HTR-8/SVneo (cell line): Measurements from ENCODE around the gene PRDM15.

Experiments
- DNase-seq: peaks from one replicate; pipeline ENCODE4 v3.0.0; 2011; ENCODE audit warnings: low spot score, mixed read lengths; ENCODE audit not compliant: insufficient read length
- FAIRE-seq: peaks from 2 replicates; lab custom pipeline; 2011; peaks lifted over from hg19 to GRCh38; lab: Jason Lieb, UNC

Gene PRDM15

DNA sequence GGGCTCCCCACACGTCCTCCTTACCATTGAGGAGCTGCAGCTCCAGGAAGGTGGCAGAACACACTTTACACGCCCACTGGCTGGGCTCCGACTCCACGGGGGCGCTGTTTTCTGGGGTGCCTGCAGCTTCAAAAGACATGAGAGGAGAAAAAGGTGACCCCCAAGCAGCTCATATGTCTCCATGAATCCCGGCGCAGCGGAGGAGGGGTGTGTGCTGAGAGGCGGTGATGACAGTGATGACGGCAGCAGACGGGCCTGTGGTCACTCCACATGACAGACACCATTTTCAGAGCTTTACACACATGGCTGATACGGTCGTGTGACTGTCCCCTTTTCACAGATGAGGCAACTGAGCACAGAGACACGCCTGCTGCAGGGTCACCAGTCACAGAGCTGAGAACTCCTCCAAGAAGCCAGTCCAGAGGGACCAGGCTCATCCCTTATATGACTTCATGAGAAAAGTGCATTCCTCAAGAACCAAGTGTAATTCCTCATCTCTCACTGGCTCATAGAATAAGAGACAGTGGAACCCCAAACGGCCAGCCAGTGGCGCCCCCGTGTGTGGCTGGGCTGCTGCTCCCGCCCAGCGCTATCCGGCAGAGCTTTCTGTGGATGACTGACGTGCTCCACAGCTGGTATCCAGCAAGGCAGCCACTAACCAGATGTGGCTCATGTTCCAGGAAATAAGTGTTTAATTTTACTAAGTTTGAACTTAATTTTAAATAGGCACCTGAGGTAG is 31.9 kb downstream of the PRDM15 start:
- DNase-seq = no peak
- FAIRE-seq = no peak

DNA sequence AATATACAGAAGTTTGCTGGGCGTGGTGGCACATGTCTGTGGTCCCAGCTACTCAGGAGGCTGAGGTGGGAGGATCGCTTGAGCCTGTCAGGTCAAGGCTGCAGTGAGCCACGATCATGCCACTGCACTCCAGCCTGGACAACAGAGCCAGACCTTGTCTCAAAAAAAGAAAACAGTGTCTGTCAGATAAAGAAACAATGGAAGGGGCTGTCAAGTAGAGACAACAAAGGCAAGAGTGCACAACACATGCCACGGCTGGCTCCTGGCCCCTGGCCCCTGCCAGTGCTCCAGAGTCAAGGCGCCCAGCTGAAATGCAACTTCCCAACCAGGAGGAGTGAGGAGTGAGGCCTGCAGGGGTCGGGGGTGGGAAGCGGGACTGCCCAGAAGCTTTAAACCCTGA is 32.6 kb downstream of the PRDM15 start:
- DNase-seq = no peak
- FAIRE-seq = no peak

DNA sequence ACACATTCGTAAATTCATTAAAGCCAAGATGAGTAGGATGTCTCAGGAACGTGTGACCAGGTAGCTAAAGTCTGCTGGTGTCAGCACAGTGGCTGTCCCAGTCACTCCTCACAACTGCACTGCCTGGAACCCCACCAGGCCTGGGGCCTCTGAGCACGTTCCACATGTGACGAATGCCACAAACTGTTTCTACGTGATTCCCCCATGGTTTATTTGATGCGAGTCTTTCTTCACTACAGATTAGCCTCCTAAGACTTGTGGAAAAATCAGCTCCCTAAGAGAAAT is 33.2 kb downstream of the PRDM15 start:
- FAIRE-seq (no peak), DNase-seq (no peak)

DNA sequence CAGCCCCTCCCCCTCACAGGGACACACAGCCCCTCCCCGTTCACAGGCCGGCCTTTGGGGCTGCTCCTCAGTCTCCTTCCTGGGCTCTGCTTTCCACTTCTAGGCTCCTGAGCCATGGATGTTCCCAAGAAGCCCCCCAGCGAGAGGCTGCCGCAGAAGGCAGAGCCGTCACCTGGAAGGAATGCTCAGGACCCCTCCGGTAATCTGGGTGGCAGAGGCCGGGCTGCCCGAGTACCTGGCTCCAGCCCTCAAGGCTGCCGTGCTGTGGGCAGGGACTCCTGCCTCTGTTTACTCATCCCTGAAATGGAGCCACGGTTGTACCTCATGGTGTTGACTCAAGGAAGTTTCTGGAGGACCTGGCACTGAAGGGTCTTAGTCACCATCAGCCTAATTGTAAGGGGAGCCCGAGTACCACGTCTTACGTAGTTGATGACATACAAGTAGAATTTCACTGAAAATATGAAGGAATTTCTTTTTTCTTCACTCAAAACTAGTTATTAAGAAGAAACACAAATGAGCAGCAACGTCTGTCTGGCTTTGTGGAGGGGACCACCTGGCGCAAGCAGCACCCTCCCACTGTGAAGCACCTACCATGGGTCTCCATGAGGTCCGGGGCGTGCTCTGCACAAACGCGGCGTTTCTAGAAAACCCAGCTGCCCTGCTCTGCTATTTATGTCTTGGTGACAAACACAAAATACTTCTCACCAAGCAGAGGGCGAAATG is 33.7 kb downstream of the PRDM15 start:
- FAIRE-seq (no peak), DNase-seq (no peak)

DNA sequence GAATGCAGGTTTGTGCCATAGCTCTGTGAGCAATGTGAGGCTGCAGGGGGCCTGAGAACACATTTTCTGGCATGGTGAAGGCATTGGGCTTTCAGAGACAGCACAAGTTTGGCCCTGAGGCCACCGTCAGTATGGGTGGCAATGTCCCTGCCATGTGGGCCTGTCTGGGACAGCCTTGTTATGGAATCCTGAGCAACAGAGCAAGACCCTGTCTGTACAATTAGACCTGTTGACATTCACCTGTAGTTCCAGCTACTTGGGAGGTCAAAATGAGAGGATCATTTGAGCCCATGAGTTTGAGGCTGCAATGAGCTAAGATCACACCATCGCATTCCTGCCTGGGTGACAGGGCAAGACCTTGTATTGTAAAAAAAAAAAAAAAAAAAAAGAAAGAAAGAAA is 35.6 kb downstream of the PRDM15 start:
- no peak for DNase-seq
- FAIRE-seq = no peak

DNA sequence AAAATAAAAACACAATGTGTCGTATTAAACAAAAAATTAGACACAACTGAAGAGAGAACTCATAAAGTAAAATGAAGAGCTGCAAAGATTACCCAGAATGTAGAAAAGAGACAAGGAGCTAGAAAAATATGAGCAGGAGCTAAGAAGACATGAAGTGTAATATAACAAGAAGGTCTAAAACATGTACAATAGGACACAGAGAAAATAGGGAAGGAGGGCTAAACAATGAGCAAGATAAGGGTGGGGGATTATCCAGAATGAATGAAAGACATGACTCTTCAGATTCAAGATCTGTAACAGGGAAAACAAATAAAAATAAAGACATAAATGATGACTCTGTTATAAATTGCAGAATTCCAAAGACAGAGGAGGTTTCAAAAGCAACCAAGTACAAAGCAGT is 38.3 kb downstream of the PRDM15 start:
- FAIRE-seq (no peak), DNase-seq (no peak)

DNA sequence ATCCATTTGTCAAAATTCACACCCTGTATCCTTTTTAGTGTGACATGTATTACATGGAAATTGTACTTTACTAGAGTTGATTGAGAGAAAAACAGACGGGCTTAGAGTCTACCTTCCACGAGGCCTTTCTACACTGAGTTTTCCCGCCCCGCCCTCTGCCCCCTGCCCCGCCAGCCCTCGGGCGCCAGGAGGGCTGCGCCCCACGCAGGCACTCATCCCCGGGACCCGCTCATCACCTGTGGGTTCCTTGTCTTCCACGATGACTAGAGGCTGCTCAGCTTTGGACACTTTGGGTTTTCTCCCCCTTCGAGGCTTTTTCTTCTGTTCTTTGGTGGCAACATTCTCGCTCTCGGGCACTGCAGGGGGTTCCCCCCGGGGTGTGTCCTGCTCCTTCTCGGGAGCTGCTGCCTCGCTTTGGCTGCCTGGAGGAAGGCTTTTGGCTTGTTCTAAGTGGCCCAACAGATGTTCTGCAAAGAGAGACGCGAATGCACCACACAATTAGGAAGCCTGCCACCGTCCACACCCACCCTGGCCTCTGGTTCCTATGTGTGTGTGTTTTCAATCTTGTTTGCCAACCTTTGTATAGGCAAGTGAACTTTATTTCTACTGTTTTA is 39.6 kb downstream of the PRDM15 start:
- no peak for FAIRE-seq
- DNase-seq = no peak

DNA sequence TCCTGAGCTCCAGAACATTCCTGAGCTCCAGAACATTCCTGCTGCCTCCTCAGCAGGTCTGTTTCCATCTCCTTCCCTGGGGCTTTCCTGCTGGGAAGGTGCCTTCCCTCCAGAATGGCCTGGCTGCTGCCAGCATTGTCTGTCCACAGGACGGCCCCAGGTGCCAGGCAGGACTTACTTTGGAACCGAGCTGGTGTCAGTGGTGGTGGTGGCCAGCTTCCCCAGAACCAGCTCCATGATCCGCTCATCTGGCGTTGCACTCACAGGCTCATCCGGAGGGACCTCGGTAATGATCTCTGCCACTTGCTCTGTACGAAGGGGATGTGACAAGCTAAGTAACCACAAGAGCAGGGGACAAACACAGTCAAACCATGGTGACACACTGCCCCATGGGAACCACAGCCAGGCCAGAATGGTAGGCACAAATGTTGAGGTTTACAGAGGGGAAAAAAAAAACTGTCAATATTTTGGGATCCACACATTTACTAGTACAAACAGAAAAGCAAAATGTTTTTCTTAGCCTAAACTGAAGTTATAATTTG is 41.3 kb downstream of the PRDM15 start:
- FAIRE-seq (no peak), DNase-seq (no peak)

DNA sequence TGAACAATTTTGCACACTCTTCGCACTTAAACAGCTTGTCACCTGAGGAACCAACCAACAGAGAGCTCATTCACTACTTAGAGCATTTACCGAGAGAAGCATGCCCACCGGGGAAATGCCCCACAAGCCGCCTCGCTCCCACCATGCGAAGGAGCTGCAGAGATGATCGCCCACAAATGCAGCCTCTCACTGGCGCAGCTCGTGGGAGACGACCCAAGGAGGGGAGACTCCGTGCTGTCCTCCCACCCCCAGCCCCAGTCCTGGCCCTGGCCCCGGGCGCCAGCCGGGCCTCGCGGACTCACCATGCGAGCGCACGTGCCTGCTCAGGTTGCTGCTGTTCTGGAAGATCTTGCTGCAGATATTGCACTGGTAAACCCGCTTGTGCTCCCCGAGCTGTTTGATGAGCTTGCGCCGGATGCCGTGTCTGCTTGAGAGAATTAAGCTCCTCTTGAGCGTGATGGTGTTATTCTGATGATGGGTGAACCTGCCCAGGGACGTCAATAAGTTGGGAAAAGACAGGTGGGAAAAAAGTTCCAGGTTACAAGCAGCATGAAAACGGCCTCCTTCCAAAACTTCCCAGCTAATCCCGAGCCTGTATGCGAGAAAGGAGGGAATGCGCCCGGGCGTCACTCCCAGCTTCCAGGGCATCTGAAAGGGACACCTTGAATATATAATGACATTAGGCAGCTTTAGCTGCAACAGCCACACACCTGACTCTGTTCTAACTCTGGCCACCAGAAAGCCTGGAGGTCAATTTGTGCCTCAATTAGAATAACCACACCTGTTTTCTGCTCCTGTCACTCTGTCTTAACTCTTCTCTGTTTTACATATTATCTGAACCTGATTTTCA is 42.8 kb downstream of the PRDM15 start:
- DNase-seq (no peak), FAIRE-seq (no peak)

DNA sequence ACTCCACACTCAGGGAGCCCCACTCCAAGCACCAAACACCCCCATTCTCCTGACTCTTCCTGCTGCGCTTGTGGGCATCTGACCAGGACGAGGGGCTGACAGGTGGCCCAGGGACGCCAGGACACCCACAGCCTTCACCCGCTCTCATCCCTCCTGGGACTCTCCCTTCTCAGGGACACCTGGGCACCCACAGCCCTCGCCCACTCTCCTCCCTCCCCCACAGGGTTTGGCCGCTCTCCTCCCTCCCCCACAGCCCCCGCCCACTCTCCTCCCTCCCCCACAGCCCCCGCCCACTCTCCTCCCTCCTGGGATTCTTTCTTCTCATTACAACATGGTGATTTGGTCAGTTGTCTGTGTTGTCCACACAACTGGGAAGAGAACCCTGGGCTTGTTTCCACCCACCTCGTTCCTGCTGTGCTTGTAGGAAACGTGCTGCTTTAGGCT is 43.4 kb downstream of the PRDM15 start:
- FAIRE-seq = no peak
- no peak for DNase-seq

DNA sequence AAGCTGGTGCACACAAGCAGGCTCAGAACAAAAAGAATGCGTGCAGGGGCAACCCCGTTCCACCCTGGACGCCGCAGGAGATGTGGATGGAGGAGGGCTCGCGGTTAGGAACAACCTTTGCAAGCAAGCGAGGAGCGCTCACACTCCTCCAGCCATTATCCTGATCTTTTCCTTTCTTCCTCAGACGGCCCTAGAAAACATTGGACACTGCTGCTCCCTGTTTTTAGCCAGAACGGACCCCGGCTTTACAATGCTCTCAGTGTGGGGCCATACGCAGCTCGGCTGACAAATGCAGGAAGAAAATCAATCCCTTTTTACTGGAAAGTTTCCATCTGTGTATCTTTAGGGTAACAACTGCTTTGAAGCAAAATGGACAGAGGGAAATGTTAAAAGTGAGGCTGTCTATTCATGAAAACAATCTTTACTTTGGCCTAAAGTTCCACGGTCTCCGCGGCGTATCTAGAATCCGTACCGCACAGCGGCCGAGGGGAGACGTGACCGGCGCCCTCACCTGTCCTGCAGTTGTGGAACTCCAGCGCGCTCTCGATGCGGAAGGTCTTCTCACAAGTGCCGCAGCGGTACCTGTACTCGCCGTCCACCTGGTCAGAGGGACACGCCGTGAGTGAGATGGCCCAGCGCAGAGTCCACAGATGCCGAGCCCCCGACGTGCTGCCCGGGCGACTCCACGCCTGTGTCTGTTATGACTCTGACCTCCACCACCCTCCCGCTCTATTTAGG is 44.0 kb downstream of the PRDM15 start:
- FAIRE-seq = no peak
- no peak for DNase-seq

DNA sequence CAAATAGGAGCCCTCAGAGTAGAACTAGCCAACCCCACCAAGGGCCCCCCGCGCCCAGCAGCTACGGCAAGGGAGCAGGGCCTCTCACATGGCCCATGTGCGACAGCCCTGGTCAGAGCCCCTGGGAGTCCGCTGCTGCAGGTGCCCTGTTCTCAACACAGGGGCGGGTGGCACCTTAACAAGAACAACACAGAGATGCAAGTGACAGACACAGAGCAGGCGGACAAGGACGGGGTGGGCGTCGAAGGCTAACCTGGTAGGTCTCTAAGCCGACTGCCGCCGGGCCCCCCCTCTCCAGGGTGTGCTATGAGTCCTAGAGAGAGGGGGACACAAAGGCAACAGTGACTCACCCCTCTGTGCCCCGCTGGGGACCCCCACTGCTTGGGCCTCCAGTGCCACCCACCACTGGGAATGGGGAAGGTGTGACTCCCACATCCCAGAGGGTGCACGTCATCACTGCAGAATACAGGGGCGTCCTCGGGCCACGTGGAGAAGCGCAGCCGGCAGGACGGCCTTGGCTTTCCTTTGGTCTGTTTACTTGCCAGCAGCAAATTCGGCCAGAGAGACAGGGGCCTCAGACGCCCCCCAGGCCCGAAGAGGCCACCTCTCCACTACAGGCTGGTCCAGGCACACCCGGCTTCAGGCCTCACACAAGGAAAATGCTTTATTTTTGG is 44.8 kb downstream of the PRDM15 start:
- DNase-seq (no peak), FAIRE-seq (no peak)

DNA sequence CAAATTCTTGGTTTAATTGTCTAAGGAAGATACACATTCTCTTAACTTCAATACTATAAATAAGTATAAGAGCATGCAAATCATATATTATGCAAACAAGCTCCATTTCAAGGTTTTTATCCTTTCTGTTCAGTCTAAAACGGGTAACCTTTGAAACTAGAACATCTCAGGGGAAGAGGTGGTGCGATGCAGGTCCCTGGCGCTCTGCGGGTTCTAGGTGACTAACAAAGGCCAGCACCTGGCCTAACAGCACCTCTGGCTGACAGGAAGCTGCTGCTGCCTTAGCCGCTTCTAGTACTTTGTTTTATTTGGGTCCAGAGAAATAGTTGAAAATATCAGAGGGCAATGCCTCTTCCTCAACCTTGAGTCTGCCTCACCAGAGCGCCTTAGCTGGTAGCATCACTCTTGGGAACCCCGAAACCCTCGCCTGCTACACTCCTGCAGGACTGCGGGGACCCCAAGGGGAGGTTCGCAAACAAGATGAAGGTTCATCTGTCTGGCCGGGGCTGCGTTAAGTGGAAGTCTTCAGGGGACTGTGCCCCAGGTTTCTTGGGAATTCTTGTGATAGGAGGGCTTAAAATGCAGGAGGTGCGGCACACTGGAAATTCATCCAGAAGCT is 45.5 kb downstream of the PRDM15 start:
- FAIRE-seq (no peak), DNase-seq (no peak)

DNA sequence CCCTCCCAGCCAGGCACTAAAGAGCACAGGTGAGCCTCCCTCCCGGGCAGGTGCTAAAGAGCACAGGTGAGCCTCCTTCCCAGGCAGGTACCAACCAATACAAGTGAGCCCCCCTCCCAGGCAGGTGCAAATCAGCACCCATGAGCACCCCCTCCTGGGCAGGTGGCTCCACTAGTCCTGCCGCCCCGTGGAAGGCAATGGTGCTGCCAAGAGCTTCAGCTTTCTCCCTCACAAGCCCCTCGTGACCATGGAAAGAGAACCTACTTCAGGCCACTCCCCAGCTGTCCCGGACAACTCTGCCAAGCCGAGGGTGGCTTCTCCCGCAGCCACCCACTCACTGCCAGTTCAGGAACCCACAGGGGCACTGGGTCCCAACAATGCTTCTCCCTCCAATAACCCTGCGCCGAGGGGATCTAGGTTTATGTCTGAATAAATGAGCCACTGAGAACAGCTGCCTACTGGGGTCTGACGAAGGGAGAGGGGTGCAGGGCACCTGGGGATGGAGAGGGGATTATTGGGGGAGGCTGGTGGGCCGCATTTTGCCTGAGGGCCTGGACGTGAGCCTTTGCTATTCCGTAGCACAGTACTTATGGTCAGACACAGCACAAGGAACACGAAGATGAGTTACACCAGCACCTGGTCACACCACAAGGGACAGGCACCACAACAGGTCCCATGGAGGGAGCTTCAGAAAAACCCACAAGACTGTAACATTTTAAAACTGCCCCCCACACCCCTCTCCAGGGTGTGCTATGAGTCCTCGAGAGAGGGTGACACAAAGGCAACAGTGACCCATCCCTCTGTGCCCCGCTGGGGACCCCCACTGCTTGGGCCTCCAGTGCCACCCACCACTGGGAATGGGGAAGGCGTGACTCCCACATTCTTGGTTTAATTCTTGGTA is 46.3 kb downstream of the PRDM15 start:
- no peak for FAIRE-seq
- no peak for DNase-seq

DNA sequence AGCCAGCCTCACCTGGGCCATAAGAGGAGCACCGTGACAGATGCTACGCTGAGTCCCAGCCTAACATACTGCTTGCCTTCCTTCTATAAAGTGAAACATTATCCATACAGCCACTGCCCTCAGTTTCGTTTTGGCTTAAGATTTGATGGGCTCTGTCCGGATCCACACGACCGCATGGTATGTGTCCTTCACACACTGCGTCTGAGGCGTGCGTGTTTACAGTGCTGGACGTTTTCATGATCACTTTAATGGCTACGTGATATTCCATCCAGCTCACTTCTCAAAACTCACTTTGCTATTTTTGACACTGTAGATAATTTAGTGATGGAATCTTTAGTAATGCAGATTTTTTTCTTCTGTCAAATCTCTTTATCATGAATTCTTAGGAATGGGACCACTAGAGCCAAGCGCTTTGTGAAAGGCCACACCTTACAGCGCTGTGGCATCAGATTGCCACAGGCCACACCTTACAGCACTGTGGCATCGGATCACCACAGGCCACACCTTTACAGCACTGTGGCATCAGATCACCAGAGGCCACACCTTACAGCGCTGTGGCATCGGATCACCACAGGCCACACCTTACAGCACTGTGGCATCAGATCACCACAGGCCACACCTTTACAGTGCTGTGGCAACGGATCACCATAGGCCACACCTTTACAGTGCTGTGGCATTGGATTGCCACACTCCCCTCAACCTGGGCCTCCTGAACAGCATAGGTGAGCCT is 47.1 kb downstream of the PRDM15 start:
- FAIRE-seq = no peak
- DNase-seq = no peak

DNA sequence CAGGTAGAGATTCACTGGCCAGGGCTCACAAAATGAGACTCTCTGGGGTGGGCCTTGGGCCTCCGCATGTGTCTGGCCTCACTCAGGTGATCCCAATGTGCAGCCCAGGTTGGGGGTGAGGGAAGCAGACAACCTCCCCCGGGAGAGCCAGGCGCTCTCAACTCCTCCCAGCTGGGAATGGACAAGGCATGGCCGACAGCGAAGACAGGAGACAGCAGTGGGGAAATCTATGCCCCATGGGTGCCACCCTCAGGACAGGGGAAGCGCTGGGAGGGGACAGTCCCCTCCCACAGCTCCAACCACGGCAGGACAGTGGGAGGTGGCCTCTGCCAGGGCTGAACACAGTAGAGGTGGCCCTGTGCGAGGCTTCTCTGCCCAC is 47.7 kb downstream of the PRDM15 start:
- no peak for FAIRE-seq
- no peak for DNase-seq

DNA sequence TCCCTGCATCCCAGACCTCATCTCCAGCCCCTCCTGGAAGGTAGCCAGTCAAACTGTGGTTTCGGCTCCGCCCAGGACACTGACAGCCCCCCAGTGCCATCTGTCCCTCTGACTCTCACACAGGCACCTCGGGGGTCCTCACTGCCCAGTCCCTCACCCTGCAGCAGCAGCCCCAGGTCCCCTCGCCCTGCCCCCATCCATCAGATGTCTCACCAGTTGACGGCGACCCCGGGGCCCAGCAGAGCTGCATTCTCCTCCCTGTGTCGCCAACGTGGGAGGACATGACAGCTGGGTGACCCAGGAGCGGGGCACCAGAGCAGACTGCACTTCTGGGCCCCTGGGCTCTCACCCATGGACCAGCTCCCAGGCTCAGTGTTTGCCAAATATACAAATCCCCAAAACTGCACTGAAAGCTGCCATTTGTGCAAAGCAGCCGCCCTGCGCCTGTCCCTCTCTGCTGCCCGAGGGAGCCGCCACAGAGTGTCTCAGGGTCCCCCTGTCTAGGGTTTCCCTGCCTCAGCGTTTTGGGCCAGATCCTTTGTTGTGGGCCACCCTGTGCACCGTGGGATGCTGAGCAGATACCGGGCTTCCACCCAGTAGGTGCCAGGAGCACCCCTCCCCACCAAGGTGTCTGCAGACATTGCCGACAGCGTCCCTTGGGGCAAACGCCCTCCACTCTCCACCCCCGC is 48.2 kb downstream of the PRDM15 start:
- DNase-seq (no peak), FAIRE-seq (no peak)
